GM11168 (cell line): Measurements from ENCODE around the gene C16orf54.
"Not testable (repeated sequence)": the region's sequence is repeated elsewhere in the genome, so short reads cannot be mapped to it uniquely, and the experiment has no call there.

Experiments used
- in situ Hi-C: fragments of 300-500 bp; cut with MboI; formaldehyde crosslinking; loops from one replicate; pipeline ENCODE4 v1.12.0; 2022; ENCODE audit warnings: low sequenced_read_pairs; ENCODE audit not compliant: unreplicated experiment

The C16orf54 gene

DNA sequence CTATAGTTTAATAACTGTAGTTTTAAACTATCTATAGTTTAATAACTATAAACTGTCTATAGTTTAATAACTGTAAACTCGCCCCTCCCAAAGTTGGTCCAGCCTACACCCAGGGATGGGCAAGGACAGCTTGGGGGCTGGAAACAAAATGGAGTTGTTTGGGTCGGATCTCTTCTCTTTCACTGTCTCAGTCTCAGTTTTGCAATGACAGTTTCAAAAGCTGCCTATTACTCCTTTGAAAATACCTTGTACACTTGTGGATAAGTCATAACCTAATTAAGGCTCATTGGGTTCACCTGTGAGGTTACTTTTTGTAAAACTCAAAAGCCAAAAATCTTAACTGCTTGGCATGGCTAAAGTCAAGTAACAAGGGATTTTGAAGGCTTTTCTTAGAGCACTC, 31.4 kb downstream of the C16orf54 start:
- in situ Hi-C loops = no loop called here

DNA sequence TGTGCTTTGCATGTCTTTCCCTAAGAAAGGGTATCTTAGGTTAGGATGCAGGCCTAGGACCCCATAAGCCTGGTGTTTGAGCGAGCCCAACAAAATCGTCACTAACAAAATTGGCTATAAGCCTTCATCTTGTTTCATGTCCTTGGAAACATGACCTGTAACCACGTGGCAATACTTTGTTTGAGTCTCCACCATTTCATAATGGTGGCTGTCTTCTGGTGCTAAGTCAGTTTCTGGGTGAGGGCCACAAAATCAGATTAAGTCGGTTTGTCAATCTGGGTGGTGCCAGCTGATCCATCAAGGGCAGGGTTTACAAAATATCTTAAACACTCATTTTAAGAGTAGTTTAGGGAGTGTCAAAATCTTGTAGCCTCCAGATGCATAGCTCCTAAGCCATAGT, 33.0 kb downstream of the C16orf54 start:
- in situ Hi-C loops = no loop called here

DNA sequence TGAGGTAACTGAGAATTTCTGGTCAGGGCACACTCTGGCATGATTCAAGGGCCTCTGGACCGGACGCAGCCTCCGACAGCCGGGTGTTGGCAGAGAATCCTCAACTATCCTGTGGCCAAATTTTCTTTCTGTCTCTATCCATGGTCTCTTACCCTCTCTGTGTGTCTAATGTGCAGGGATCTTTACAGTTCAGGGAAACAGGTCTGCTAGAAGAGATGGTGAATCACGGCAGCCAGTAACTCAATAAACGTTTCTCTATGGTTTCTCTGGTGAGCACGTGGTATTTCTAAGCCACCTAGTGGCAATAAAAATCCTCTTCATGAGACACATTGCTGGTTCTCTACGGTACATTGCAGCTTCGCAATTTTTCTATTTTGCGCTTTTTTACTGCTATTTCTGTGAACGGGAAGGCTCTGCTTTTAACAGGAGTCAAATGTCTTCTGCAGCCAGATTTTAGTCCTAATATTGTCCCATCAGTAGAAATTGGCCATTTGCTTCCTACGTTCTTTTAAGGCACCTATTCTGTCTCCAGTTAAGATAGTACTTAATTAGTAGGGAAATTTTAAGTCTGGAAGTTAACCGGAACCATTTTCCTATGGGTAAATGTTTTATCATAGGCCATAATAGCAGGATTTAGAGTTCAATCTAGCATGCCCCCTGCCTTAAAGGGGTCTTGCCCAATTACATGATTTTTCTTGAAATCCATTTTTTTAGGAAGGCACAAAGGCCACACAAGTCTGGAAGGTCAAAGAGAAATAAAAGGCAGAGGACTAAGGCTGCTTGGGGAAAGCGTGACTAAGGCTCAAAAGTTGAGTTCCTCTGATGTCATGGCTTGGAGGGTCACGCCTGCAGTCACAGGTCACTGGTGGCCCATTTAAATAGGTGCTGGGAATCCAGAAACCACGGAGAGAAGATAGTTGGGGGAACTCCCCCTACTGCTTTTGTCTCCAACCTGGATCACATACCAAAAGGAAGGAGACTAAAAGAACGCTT, 35.3 kb downstream of the C16orf54 start:
- in situ Hi-C loops = no loop called here

DNA sequence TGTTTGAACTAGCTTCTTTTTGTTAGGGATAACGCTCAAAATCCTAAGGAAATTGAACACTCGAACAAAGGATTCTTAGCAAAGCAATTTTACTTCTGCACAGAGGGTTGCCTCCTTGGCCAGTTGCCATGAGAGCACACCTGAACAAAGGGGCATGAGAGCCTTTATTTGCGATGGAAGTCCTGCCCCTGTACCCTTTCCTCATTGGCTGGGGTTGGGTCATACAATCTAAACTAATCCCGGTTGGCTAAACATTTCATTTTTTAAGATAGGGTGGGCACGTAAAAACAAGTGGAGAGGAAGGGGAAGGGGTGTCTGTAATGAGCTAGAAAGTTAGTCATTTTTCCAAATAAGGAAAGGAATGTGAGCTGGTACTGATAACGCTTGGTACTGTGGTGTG, 36.1 kb downstream of the C16orf54 start:
- in situ Hi-C loops = not testable (repeated sequence)

DNA sequence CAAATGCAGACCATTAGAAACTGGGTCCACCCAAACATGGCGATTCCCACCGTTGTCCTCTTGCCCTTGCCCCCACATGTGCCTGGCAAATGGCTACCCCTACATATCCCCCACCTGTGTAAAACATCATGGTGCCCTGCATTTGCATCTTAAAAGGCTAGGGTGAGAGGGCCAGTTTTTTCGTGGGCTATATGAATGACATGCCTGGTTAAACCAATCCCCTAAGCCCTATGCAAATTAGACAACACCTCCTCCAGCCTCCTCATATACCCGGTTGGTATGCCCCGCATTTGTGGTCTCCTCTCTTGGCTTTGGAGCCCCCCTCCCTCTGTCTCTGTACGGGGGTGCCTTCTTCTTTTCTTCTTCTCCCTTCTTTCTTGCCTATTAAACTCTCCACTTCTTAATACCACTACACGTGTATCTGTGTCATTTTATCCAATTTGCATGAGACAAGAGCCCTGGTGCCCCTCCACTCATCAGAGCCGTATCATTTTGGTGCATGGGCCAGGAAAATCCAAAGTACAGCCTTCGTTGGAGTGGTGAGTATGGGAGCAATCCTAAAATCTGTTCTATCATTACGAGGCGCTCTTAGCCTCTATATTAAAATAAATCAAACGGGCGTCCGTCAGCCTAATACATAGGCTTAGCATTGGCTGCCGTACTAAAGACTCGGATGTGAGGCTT, 36.7 kb downstream of the C16orf54 start:
- in situ Hi-C loops = no loop called here

DNA sequence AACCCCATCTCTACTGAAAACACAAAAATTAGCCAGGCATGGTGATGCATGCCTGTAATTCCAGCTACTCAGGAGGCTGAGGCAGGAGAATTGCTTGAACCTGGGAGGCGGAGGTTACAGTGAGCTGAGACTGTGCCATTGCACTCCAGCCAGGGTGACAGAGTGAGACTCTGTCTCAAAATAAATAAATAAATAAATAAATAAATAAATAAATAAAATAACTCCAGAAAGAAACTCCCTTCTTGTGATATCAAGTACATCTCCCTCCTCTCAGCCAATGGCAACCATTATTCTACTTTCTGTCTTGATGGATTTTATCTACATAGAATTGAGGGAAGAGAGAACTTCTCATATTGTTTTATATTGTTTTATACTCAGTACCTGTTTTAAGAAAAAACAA, 38.6 kb downstream of the C16orf54 start:
- in situ Hi-C loops = not testable (repeated sequence)

DNA sequence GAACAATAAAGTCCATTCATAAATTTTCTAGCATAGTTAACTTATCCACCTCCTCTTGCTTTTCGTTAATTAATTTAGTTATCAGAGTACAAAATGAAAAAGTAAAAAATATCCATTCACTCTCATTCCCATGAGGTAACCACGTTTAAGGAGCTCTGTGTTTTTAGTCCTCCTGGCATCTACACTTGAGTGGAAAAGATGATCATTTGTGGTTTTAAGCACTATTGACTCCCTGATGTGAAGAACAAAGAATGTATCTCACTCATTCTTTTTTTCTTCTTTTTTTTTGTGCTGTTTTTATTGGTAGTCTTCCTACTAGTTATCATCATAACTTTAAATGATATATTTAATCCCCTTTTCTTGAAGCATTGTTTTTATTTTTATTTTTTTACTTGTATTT, 40.8 kb downstream of the C16orf54 start:
- in situ Hi-C loops = no loop called here

DNA sequence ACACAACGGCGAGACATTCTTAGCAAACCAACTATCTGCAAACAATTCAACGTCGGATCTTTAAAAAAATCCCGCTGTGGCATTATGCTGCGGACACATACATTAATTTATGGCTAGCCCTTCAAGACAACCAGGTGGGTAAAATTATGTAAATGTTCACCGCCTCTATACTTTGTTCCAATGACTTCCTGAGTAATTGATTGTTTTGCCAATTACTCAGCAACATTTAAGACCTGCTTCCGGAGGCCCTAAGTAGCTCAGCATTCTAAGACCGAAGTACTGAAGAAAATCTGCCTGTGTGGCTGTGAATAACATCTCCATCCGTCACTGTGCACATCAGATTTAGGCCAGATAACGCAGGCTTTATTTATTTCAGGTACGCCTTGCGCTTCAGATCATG, 43.5 kb downstream of the C16orf54 start:
- in situ Hi-C loops = no loop called here

DNA sequence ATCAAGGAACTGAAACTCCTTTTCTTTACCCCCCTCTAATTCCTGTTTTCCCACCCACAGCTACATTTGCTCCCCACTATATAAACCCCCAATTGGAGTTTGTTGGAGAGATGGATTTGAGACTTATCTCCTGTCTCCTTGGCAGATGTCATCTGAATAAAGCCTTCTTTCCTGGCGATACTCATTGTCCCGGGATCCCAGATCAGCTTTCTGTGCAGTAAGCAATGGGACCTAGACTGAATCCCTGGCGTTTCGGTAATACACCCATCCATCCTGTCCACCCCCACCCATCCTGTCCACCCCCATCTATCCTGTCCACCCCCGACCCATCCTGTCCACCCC, 44.6 kb downstream of the C16orf54 start:
- in situ Hi-C loops = no loop called here

DNA sequence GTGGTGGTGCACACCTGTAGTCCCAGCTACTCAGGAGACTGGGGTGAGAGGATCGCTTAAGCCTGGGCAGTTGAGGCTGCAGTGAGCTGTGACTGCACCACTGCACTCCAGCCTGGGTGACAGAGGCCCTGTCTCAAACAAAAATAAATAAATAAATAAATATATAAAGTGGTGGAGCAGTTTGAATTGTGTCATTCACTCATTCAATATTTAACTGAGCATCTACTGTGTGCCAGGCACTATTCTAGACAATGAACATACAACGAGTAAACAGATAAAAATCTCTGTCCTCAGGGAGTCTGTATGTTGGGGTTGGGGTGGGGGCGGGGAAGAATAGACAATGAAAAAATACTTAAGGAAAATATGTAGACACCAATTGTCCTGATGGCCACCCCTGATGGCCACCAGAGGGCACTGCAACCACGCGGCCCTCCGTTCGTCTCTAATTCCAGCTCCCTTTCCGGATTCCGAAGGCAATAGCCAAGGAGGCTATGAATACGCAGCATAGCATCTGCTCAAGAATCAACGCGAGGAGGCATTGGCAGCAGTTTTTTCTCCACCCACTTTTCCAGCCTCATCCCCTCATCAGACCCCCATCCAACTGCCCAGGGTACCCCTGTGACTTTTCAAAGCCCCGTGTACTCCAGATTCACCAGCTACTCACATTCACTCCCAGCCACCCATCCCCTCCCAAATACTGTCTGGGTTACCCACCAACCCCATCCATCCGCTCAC, 45.4 kb downstream of the C16orf54 start:
- in situ Hi-C loops = no loop called here

DNA sequence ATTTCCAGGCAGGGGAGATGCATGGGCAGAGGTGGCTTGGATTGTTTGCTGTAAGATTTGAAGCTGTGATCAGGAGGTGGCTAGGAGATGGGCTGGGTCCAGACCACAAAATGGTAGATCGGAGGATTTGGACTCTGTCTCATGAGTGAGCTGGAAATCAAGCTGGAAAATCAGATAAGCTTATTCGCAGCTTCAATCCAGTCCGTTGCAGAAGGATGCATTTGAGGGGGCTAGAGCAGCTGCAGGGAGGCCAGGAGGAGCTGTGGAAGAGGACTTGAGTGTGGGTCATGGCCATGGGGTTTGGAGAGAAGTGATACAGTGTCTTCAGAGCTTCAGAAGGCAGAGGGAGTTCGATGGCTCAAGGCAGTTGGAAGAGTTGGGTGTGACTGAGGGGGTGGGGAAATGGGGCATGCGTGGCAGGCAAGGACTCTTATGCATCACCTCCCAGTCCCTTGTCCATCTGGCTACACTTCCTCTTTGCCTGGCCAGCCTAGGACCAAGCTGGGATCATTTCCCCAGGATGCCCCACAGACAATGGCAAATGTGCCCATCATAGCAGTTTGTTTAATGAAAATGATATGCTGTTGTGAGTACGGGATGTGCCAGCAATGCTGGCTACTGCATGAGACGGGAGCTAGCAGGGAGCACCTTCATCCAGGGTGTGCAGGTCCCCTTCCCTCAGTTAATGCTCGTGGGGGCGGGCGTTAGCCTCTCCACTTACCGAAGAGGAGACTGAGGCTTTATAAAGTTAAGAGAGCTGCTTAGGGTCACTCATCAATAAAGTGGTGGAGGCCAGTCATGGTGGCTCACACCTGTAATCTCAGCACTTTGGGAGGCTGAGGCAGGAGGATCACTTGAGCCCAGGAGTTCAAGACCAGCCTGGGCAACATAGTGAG, 46.2 kb downstream of the C16orf54 start:
- in situ Hi-C loops = no loop called here

DNA sequence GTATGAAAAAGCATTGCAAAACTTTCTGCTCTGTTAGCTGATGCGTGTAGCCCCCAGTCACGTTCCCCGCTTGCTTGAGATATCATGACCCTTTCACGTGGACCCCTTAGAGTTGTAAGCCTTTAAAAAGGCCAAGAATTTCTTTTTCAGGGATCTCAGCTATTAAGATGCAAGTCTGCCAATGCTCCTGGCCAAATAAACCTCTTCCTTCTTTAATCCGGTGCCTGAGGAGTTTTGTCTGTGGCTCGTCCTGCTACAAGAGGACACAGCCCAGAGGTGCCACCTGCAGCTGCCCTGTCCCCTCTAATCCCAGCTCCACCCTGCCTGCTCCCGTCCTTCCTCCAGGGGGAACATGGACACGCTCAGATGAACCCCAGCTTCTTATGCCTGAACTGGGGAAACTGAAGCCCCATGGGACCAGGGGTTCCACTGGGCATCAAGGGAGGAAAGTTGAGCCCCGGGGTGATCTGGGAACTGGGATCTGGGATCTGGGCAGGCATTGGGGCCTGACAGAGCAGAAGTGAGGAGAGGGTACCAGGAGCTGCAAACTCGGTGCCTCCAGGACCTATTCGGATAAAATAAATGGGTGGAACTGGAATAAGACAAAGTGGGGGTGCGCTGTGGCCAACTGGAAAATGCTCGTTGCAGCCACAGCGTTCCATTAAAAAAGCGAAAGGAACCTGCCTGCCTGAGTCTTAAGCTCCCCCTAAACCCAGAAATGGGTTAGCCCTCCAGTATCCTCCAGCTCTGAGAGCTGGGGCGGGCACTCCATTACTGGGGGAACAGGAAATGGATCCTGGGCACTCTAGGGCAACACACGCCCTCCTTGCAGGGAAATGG, 47.1 kb downstream of the C16orf54 start:
- in situ Hi-C loops = no loop called here

DNA sequence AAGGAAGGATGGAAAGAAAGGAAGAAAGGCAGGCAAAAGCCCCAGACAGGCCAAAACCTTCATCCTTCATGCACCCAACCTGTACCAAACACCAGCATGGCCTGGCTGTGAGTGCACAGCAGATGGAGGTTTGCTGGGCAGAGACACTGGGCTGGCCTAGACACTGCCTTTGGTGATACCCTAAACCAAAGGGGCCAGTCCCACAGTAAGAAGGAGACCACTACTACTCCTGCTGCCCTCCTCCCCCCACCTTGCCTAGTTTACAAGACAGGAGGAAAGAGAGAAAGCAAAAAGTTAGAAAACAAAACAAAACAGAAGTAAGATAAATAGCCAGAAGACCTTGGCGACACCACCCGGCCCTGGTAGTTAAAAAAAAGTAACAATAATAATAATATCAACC, 47.7 kb downstream of the C16orf54 start:
- in situ Hi-C loops = no loop called here

DNA sequence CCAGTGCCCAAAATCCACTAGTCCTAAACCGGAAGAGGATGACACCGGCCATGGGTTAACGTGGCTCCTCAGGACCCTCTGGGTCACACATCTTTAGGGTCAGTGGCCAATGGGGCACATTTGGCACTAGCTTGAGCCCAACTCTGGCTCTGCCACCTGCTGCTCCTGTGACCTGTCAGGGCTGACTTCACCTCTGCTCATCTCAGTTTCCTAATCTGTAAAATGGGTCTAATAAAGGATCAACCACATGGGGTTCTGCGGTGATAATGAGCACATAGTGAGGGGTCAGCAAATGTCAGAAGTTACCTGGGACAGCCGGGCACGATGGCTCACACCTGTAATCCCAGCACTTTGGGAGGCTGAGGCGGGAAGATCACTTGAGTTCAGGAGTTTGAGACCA, 48.4 kb downstream of the C16orf54 start:
- in situ Hi-C loops = no loop called here

DNA sequence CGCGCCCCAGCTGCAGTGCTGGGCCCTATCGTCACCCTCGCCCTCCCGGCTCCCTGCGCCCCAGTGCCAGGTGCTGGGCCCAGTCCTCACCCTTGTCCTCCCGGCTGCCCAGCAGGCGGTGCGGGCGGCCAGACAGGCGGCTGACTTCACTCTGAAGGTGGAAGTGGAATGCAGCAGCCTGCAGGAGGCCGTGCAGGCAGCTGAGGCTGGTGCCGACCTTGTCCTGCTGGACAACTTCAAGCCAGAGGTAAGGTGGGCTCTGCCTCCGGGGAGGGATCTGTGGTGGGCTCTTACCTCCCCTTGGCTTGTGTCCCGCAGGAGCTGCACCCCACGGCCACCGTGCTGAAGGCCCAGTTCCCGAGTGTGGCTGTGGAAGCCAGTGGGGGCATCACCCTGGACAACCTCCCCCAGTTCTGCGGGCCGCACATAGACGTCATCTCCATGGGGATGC, 48.9 kb downstream of the C16orf54 start:
- in situ Hi-C loops = no loop called here

DNA sequence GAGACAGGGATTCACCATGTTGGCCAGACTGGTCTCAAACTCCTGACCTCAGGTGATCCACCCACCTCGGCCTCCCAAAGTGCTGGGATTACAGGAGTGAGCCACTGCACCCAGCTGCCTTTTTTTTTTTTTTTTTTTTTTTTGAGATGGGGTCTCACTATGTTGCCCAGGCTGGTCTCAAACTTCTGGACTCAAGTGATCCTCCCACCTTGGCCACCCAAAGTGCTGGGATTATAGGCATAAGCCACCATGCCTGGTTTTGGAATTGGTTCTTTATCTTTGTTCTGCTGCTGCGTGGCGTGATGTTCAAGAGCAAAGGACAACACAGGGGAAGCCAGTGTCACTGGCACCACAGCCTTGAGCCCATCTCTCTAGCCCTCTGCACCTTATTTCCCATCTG, 50.1 kb downstream of the C16orf54 start:
- in situ Hi-C loops = not testable (repeated sequence)

DNA sequence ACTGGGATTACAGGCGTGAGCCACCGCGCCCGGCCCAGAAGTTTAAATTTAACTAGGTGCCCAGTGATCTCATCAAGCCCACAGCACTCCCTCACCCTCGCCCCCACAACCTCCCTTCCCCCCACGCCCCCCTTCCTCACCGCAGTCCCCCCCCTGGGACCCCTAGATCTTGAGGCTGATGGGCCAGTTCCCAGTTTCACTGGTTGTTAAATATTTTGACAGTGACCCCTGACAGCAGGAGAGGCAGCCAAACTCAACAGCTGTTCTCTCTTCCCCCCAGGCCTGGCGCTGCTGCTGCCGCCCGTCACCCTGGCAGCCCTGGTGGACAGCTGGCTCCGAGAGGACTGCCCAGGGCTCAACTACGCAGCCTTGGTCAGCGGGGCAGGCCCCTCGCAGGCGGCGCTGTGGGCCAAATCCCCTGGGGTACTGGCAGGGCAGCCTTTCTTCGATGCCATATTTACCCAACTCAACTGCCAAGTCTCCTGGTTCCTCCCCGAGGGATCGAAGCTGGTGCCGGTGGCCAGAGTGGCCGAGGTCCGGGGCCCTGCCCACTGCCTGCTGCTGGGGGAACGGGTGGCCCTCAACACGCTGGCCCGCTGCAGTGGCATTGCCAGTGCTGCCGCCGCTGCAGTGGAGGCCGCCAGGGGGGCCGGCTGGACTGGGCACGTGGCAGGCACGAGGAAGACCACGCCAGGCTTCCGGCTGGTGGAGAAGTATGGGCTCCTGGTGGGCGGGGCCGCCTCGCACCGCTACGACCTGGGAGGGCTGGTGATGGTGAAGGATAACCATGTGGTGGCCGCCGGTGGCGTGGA, 51.2 kb downstream of the C16orf54 start:
- in situ Hi-C loops = no loop called here

DNA sequence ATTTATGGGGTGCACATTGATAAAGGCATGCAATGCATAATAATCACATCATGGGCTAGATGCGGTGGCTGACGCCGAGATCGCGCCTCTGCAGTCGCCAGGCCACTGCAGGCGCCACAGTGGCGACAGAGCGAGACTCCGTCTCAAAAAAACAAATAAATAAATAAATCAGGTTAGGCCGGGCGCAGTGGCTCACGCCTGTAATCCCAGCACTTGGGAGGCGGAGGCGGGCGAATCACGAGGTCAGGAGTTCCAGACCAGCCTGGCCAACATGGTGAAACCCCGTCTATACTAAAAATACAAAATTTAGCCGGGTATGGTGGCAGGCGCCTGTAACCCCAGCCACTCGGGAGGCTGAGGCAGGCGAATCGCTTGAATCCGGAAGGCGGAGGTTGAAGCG, 53.2 kb downstream of the C16orf54 start:
- in situ Hi-C loops = not testable (repeated sequence)
